ENCODE results near the gene CGN.

CGN gene

DNA sequence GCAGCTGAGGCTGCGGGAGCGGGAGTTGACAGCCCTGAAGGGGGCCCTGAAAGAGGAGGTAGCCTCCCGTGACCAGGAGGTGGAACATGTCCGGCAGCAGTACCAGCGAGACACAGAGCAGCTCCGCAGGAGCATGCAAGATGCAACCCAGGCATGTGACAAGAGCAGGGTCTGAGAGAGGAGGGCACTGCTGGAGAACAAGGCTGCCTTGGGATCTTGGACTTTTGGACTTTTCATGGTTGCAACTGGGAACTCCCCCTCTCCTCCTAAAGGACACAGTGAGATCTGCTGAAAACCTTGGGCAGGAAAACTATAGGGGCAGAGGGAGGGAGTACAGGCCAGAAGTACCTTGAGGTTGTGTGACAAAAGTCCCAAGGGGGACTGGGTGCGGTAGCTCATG is 13.5 kb downstream of the CGN start:
- DNase-seq = no peak

DNA sequence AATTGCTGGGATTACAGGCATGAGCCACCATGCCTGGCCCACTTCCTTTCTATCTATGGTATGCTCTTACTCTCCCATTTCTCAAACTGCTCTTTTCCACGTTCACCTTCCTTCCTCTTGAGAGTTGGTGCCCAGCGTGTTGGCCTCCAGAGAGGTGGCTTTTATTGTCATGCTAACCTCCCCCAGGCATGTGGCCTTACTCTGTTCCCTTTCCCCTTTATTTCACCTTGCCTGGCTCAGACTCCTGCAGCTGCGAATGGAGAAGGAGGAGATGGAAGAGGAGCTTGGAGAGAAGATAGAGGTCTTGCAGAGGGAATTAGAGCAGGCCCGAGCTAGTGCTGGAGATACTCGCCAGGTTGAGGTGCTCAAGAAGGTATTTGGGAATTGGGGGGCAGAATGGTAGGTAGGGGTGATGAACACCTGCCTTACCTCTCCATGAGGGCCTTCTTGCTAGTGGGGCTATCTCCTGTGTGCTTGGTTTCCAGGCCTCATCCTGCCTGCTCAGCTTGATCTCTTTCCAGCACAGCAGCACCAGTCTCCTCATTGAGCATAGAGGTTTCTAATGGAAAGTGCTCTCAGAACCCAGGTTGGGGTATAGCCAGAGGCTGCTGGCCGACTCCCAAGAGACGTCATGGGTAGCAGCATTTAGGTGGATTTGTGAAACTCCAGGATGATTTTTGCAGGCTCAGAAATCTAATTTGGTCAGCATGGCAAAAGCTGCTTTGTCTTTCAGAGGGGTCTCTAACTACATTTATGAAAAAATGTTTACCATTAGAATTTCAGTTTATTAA is 15.7 kb downstream of the CGN start:
- DNase-seq = no peak

- DNase-seq = no peak
These were observed 18.1 kb downstream of the CGN start for GRCh38 chr1:151529211-151529702.

- no peak for DNase-seq
These were observed 18.6 kb downstream of the CGN start for GRCh38 chr1:151529781-151530180.

GRCh38 chr1:151530461-151530860 is 19.3 kb downstream of the CGN start:
- no peak for DNase-seq

GRCh38 chr1:151533870-151534269 is 22.7 kb downstream of the CGN start:
- DNase-seq = no peak

- DNase-seq = peak; percentile 37
These were observed 23.6 kb downstream of the CGN start for GRCh38 chr1:151534662-151535278.

- DNase-seq = no peak
These were observed 24.4 kb downstream of the CGN start for GRCh38 chr1:151535326-151536271.

- DNase-seq = no peak
These were observed 25.3 kb downstream of the CGN start for GRCh38 chr1:151536499-151536898.

- no peak for DNase-seq
These were observed 25.9 kb downstream of the CGN start for GRCh38 chr1:151537112-151537511.

DNA sequence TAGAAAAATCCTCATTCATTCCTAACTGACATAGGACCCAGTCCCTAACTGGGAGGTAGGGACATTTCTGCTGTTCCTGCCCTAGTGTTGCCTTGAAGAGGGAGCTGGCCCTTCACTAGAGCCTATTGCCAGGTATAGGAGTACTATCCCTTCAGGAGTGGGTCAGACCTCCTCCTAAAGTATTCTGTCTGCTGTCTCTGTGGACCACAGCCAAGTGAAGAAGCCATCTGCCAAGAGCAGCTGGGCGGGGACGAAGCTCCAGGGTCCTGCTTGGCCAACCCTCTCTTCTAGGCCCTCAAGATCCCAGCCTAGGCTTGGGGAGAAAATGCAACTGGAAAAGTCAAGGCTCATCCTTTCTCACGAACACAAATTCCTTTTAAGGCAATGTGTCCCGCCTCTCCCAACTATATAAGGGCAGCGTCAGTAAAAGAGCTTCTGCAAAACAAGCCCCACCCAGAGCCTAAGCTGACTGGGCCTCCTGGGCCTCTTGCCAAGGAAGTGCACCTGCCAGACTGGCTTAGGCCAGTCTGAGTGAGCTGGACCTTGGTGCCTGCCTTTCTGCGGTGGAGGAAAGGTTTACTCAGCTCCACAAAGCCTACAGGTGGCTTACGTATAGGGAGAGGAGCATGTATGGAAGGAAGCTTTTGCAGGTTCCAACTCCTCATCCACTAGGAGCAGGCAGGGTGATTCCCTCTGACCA is 28.3 kb downstream of the CGN start:
- DNase-seq = peak; percentile 98

DNA sequence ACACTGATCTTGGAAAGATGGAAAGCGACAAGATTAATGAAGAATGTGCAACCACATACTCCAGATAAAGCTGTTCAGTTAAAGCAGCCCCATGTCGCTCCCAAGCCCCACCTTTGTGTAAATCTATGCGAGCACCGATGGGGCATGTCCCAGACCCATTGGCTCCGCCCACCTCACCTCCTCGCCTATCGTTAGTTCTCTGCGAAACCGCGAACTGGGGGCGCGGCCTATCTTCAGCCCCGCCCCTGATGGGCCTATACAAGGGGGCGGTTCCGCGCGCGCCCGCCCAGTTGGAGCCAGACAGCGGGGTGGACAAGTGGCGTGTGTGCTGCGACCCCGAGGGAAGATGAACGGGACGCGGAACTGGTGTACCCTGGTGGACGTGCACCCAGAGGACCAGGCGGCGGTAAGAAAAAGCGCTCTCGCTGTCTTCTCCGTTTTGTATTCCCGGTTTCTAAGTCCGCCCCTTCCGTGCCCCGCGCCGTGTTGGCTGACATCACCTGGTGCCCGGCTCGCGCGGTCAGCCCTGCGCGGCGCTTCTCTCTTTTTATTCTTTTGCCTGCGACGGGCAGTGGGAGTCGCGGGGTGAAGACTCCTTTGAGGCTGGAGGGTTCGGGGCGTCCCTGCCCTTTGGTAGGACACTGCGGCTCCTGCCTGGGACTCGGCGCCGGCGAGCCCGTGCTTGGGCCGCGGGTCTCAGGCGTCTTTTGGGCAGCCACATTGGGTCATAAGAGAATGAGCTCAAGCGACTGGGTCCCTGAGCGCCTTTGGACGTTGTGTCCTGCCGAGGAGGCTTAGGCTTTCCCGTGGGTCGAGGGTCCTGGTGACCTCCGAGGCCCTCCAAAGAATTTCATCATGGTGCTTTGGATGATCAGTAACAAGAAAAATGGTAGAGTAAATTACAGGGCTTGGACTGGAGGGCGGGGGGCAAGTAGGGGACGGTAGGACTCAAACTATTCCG is 29.1 kb downstream of the CGN start, which contains the start of gene TUFT1:
TSS of gene TUFT1 (plus strand) at position 289 of the 961 bp plus-strand sequence. CDS start at position 347, 58 bp downstream.
- DNase-seq = peak; percentile 97

GRCh38 chr1:151540982-151541377 is 29.8 kb downstream of the CGN start:
- no peak for DNase-seq

DNA sequence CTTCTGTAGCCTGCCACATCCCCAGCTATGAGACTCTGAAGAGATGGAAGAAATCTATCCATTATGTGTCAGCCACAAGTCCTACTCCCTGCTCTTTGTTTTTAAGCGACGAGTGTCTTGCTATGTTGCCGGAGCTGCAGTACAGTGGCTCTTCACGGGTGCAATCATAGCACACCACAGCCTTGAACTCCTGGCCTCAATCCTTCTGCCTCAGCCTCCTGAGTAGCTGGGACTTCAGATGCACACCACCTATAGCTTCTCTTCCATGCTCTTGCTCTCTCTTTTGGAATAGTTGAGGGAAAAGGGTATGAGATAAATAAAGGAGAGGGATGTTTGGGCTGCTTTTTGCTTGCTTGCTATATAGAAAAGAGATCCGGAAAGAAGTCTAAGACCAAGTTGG is 30.6 kb downstream of the CGN start:
- DNase-seq = no peak

DNA sequence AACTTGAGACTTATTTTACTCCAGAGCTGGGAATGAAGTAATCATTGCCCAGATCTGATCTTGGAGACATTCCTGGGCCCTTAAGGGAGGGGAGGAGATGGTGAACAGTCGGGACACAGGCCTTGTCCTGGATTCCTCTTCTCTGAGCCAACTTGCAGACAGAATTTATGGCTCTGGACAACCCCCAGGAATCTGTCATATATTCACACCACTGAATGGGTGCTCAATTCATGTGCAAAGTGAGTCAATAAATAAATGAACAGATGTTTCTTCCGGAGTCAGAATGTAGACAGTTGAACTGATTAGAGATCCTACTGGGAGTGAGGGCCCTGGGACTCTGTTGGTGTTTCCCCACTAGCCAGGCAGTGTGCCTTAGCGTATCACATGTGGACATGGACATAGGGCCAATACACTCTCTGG is 31.5 kb downstream of the CGN start:
- DNase-seq = no peak

DNA sequence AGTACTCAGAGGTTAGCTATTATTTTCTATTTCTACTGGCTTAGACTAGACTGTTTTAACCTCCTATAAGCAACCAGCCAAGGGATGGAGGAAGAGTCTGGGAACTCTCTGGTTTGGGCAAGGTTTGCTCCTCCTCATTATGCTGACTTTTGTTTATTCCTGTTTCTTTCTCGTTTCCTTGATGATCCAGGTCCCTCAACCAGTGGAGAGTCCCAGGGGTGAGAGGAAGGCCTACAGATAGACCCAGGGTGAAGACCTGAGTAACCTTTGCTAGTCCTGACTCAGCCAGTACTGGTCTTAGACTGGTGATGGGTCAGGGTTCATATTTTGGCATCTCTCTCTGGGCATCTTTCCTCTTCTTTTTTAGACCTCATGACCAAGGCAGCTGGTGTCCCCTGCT is 34.4 kb downstream of the CGN start:
- no peak for DNase-seq

- DNase-seq = no peak
These were observed 35.1 kb downstream of the CGN start for GRCh38 chr1:151546011-151546925.

GRCh38 chr1:151547119-151547899 is 36.1 kb downstream of the CGN start:
- DNase-seq = no peak

DNA sequence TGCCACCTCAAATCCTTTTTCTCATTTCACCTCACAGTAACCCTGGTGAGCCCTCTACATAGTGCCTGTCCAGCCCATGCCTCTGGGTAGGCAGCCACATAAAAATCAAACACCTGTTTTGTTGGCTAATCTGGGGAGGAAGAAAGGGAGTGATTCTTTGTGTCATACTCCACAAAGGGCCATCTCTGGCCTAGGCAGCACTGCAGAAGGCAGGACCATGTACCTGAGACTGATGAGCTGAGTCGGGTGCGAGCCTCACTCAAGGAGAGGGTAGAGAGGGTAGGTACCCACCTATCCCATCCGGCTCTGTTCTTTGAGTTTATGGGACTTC is 36.7 kb downstream of the CGN start:
- DNase-seq = no peak

DNA sequence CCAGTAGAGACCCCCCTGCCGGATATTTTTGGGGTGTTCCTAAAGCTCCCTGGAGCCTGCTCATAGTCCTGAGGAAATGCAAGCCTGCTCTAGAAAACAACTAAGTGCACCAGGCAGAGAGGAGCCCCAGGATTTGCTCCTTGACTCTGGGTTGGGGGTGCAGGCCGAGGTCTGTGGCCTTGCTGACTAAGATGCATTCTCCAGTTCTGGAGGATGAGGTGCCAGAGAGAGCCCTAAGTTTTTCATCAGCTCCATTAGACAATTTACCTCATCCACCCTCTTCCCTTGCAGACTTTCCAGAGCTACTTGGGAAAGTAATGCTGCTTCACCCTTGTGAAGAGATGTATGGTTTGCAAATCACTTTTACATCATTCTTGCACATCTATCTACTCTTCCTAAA is 38.0 kb downstream of the CGN start:
- DNase-seq = no peak
